Activated CD4-positive, alpha-beta memory T cell treated with anti-CD3 and anti-CD28 coated beads, Interleukin-2, amount 10 ng/mL, durations not matched to agents 7 days and 5 days (primary cell): ENCODE measurements around the gene INTS11. TPM values are rescaled to one million over a fixed set of nuclear protein-coding genes. Genes with fewer than 3 reads are reported as not detected.

ENCODE experiments used
- CTCF ChIA-PET: fragments of 350-600 bp; sonication (Branson Sonifier 250); formaldehyde crosslinking; loops from one replicate; lab custom pipeline; 2021; ENCODE audit warnings: antibody characterized with exemption, inconsistent platforms; lab: Charles Lee
- POLR2A ChIA-PET: fragments of 350-600 bp; sonication (Branson Sonifier 250); formaldehyde crosslinking; loops from one replicate; lab custom pipeline; 2021; ENCODE audit warnings: antibody characterized with exemption; lab: Charles Lee
- DNase-seq: peaks from one replicate; pipeline ENCODE4 v3.0.0-alpha.2; 2020
- H3K27ac Mint-ChIP-seq: one replicate; pipeline ENCODE4 v1.8.0; 2021; ENCODE audit warnings: mild to moderate bottlenecking, mixed read lengths
- H3K27me3 Mint-ChIP-seq: one replicate; pipeline ENCODE4 v1.8.0; 2021; ENCODE audit warnings: mixed read lengths
- H3K36me3 Mint-ChIP-seq: one replicate; pipeline ENCODE4 v1.8.0; 2021; ENCODE audit warnings: low read depth, mixed read lengths
- H3K4me1 Mint-ChIP-seq: one replicate; pipeline ENCODE4 v1.8.0; 2021; ENCODE audit warnings: mixed read lengths
- H3K4me3 Mint-ChIP-seq: one replicate; pipeline ENCODE4 v1.8.0; 2021; ENCODE audit warnings: mild to moderate bottlenecking, mixed read lengths
- H3K9me3 Mint-ChIP-seq: one replicate; pipeline ENCODE4 v1.8.0; 2021; ENCODE audit warnings: mixed read lengths
- total RNA-seq, 2 experiments: library from RNA; stranded (reverse); gene quantifications; one replicate each; pipeline ENCODE4 v1.2.3, GENCODE V29; 2021

The INTS11 gene
- total RNA-seq, 2 experiments from 2014 or later, result 109 to 111 TPM

DNA sequence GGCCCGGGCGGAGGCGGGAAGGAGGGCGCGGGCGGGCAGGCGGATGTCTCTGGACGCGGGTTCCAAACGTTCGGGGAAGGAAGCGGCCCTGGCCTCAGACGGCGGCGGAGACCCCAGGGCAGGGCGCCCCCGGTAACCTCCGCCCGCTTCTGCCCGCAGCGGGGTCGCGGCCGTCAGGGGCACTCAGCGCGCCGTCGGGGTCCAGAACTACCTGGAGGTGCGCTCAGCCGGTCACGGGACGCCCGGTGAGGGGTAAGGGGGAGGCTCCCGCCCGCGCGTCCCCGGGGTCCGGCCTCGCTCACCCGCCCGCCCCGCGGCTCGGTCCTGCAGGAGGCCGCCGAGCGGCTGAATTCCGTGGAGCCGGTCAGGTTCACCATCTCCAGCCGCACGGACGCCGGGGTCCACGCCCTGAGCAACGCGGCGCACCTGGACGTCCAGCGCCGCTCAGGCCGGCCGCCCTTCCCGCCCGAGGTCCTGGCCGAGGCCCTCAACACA is 15.7 kb downstream of the INTS11 start:
- POLR2A ChIA-PET, result interaction anchor here (1.2 to 1.5 kb wide), 3 partner anchors 17 to 90 kb away, joined by 4 to 6 read pairs (median 5); partner anchors contain the start of genes AURKAIP1 and CCNL2
- no peaks in the 10 kb centered on the region for H3K27me3 Mint-ChIP-seq
- H3K36me3 Mint-ChIP-seq, result peaks cover 13% of the 10 kb centered on the region
- peaks cover 30% of the 10 kb centered on the region for H3K4me1 Mint-ChIP-seq
- no peak for DNase-seq
- peak overlapping the region; percentile 80 for H3K4me3 Mint-ChIP-seq
- CTCF ChIA-PET, result no interaction called here
- peak overlapping the region; percentile 78 for H3K27ac Mint-ChIP-seq
- H3K9me3 Mint-ChIP-seq, result no peaks in the 10 kb centered on the region

DNA sequence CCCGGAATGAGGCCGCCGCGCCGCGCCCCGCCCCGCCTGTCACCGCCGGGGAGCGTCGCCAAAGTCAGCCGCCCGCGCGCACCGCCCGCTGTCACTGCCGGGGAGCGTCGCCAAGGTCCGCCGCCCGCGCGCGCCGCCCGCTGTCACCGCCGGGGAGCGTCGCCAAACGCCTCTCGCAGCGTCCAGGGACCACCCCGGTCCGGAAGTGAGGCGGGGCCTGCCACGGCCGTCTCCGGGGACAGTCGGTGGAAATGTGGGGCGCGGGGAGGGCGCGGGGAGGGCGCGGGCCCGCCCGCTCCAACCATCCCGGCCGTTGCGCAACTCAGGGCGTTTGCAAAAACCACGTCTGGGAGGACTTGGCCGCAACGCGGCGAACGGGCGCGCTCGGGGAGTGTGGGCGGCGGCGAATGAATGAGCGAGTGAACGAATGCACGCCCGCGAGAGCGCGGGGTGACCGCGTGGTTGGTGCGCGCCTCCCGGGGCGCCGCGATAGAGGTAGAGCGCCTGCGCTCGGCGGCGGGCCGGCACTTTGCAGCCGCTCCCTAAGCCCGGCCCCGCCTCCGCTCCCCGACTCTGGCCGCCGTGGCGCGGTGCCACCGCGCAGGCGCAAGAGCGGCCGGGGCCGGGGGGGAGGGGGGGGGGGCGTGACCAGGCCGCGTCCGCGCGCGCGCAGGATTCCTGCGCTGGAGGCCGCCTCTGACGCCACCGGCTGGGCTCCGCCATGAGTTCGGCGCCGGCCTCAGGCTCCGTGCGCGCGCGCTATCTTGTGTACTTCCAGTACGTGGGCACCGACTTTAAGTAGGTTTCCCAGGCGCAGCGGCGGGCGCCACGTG is 16.3 kb downstream of the INTS11 start, which contains the start of the genes ACAP3 and PUSL1:
ACAP3 (minus strand) TSS at position 8 of the 833 bp plus-strand sequence. CDS start 115 bp downstream, outside the sequence.
PUSL1 (plus strand) TSS at position 675 of the 833 bp plus-strand sequence; CDS start at position 722, 47 bp downstream.
- H3K36me3 Mint-ChIP-seq, result peaks cover 11% of the 10 kb centered on the region
- peaks cover 30% of the 10 kb centered on the region for H3K4me1 Mint-ChIP-seq
- H3K27me3 Mint-ChIP-seq, result no peaks in the 10 kb centered on the region
- peak within 1 kb of the TSS; percentile 80 for H3K4me3 Mint-ChIP-seq
- CTCF ChIA-PET, result no interaction called here
- DNase-seq, result peak; percentile 90
- no peaks in the 10 kb centered on the region for H3K9me3 Mint-ChIP-seq
- H3K27ac Mint-ChIP-seq, result peak within 1 kb of the TSS; percentile 93
- POLR2A ChIA-PET, result interaction anchor here (1.0 kb wide), 1 partner anchor 66 kb away, joined by 5 read pairs; the partner anchor contains the start of gene AURKAIP1

DNA sequence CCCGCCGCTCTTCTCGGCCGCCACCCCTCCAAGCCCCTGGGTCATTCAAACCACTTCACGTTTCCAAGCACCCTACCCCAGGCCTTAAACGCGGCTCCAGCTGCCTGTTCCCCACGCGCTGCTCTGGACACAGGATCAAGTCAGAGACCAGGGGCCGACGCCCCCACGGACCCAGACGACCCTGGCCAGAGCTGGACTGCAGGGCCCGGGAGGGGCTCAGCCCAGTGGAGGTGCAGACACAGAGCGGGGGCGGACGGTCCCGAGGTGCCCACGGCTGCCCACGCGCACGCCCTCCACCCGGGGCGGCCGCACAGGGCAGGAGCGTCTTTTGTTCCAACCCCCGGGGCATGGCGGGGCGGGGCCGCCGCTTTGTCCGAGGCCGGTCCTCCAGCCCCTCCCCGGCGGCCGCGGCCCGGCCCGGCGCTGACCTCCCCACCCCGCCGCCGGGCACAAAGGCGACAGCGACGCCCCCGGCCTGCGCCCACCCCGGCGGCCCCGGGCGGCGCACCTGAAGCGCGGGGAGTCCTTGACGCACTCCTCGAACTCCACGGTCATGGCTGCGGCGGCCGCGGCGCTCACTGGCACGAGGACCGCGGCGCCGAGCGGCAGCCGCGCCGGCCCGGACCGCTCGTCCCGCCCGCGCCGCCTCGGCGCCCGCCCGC is 17.1 kb downstream of the INTS11 start:
- CTCF ChIA-PET, result no interaction called here
- peak overlapping the region; percentile 86 for H3K27ac Mint-ChIP-seq
- no peaks in the 10 kb centered on the region for H3K9me3 Mint-ChIP-seq
- H3K36me3 Mint-ChIP-seq, result peaks cover 6% of the 10 kb centered on the region
- peak overlapping the region; percentile 79 for H3K4me3 Mint-ChIP-seq
- no peaks in the 10 kb centered on the region for H3K27me3 Mint-ChIP-seq
- POLR2A ChIA-PET, result interaction anchor here (0.7 to 1.0 kb wide), 2 partner anchors 67 to 267 kb away, joined by 3 to 5 read pairs; partner anchors contain the start of gene AURKAIP1
- DNase-seq, result no peak
- peaks cover 30% of the 10 kb centered on the region for H3K4me1 Mint-ChIP-seq

DNA sequence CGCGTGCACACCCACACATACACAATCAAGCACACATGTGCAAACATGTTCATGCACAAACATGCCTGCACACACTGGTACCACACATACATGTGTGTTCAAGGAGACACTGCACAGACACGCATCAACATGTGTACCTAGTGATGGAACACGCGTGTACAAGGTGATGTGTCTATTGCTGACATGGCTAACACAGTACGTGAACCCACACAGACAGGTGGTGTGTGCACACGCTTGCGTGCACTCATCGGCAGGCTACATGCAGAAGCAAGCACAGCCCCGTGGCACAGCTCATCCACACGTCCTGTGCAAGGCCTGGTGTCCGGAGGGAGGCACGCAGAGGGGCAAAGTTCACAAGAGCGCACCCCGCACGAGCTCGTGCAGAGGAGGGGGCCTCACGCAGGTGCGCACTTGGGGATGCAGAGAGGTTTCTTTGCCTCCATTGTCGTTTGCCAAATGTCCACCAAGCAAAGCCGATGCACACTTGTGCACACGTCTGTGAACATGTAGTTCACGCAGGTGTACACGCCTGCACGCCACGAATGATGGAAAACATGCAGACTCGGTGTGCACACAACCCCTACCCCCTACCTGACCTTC is 17.7 kb downstream of the INTS11 start:
- ChIA-PET POLR2A (interaction anchor here (0.7 to 1.0 kb wide), 2 partner anchors 68 to 267 kb away, joined by 3 to 5 read pairs; partner anchors contain the start of gene AURKAIP1), CTCF (no interaction called here)
- no peak for DNase-seq
- no peaks in the 10 kb centered on the region for H3K9me3 Mint-ChIP-seq
- H3K27me3 Mint-ChIP-seq, result no peaks in the 10 kb centered on the region
- H3K36me3 Mint-ChIP-seq, result peaks cover 6% of the 10 kb centered on the region
- peak overlapping the region; percentile 86 for H3K27ac Mint-ChIP-seq
- H3K4me1 Mint-ChIP-seq, result peaks cover 30% of the 10 kb centered on the region
- H3K4me3 Mint-ChIP-seq, result peak overlapping the region; percentile 79

DNA sequence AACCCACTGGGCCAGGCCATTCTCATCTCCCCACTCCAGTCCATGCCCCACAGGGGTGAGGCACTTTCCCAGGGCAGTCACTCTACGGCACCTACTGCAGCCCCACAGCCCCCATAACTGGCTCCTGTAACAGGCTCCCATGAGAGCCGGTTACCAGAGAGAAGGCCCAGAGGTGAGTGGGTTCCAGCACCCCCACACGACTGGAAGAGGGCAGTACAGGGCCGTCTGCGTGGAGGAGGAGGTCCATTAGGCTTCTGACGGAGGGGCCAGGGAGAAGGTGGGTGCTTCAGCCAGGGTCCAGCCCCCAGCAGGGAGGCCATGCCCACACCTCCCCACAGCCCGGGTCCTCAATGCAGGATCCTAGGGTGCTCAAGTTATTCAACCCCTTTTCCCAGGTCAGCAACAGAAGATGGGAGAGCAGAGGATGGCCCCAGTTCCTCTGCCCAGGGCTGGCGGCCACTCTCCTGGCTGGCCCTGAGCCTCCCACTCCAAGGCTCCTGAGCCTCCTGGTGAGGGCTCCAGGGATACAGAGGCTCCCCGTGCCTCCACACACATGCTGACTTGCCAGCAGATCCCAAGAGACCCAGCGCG is 18.3 kb downstream of the INTS11 start:
- no peaks in the 10 kb centered on the region for H3K27me3 Mint-ChIP-seq
- no peaks in the 10 kb centered on the region for H3K9me3 Mint-ChIP-seq
- peak overlapping the region; percentile 79 for H3K4me3 Mint-ChIP-seq
- CTCF ChIA-PET, result interaction anchor here (2.0 kb wide), 1 partner anchor 15 kb away, joined by 10 read pairs; no protein-coding TSS in a partner anchor
- peaks cover 30% of the 10 kb centered on the region for H3K4me1 Mint-ChIP-seq
- no peak for DNase-seq
- H3K27ac Mint-ChIP-seq, result peak overlapping the region; percentile 86
- POLR2A ChIA-PET, result interaction anchor here (1.0 to 1.2 kb wide), 2 partner anchors 32 to 66 kb away, joined by 3 to 6 read pairs; partner anchors contain the start of gene UBE2J2
- peaks cover 6% of the 10 kb centered on the region for H3K36me3 Mint-ChIP-seq

DNA sequence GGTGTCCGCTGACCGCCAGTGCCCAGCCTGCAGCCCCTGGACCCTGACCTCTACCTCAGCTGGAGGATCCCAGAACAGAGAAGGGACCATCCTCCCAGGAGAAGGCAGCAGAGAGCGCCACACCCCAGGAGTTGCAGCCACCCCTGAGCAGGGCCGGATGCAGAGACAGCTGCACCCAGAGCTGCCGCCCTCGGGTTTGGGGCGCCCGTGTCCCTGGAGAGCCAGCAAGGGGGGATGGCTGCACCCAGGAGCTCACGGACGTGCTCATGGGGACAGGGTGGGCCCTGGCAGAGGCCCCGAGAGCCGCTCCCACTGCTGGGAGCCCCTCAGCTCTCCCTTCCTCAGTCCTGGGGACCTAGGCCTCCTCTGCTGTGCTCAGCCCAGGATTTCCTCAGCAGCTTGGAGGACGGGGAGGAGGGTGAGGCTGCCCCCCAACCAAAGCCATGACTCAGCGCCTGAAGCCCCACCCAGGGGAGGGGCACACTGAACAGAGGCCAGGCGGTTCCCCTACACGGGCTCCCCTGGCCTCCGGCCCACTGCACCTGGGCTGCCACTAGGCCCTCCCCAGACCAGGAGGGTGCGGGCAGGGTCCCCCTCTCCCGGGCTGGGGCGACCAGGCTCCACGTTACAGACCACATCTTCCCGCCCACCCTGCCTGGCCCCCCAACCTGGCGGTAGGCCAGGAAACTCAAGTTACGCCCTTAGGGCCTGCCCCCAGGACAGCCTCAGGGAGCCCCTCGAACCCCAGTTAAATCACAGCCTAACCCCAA is 19.0 kb downstream of the INTS11 start:
- H3K9me3 Mint-ChIP-seq, result no peaks in the 10 kb centered on the region
- peaks cover 3% of the 10 kb centered on the region for H3K36me3 Mint-ChIP-seq
- no peaks in the 10 kb centered on the region for H3K27me3 Mint-ChIP-seq
- ChIA-PET CTCF (interaction anchor here (0.8 to 2.0 kb wide), 7 partner anchors 10 to 242 kb away, joined by 3 to 10 read pairs (median 3); partner anchors contain the start of genes AURKAIP1 and DVL1), POLR2A (interaction anchor here (0.6 to 1.5 kb wide), 5 partner anchors 21 to 70 kb away, joined by 3 to 6 read pairs (median 3); partner anchors contain the start of genes AURKAIP1 and UBE2J2)
- H3K4me3 Mint-ChIP-seq, result peak overlapping the region; percentile 79
- peak; percentile 83 for DNase-seq
- H3K4me1 Mint-ChIP-seq, result peaks cover 30% of the 10 kb centered on the region
- peak overlapping the region; percentile 86 for H3K27ac Mint-ChIP-seq

DNA sequence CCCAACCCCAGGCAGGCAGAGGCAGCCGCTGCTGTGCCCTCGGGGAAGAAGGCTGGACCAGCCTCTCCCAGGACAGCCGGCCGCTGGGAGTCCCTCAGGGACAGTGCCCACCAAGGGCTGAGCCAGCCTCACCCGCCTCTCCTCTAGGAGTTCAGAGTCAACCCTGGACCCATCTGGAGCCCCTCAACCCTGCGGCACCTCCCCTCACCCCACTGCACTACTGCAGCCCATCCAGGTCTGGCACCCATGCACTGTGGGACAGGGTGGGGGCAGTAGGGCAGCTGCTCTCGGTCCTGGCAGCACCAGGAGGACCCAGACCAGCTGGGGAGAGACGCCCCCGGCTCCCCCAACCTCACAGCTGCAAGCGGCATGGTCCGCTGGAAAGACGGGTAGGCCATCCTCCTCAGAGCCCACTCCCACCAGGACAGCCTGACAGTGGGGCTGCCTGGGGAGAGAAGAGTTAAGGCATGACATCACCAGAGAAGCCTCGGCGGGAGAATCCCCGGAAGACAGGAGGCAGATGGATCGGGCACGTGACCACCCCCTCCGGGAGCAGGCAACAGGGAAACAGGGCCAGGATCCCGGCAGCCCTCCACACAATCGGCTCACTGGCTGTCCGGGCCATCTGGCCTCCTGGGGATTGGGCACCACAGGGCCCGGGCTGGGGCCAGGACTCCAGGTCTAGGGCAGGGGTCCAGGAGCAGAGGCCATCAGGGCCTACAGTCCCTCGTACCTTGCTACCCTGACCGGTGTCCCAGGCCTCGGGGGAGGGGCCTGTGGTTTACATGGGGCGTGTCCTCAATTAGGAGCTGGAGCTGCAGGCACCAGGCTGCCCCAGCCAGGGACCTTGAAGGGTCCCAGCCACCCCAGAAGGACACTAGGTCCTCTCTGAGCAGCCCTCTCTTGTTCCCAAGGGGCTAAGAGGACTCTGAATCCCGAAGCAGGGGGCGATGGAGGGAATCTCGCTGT is 19.8 kb downstream of the INTS11 start:
- peak overlapping the region; percentile 79 for H3K4me3 Mint-ChIP-seq
- POLR2A ChIA-PET, result interaction anchor here (0.6 to 1.5 kb wide), 5 partner anchors 20 to 71 kb away, joined by 3 to 6 read pairs (median 3); partner anchors contain the start of genes AURKAIP1 and UBE2J2

DNA sequence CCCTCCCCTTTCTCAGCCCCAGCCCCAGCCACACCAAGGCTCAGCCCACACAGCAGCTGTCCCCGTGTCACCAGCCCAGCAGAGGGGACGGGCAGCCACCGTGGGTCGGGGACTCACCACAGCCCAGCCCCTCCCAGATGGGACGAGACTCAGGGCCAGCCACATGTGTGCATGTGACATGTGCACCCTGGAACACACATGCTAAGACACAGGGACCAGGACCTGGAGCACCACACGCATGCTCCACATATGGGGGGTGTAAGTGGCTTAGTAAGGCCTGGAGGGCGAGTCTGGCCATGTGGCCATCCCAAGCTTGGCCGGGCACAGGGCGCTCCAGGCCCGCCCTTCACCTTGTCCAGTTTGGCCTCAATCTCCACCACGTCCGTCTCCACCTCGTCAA is 20.7 kb downstream of the INTS11 start:
- peaks cover 25% of the 10 kb centered on the region for H3K4me1 Mint-ChIP-seq
- H3K36me3 Mint-ChIP-seq, result peaks cover 3% of the 10 kb centered on the region
- DNase-seq, result no peak
- ChIA-PET POLR2A (interaction anchor here (1.5 kb wide), 1 partner anchor 72 kb away, joined by 3 read pairs; the partner anchor contains the start of gene AURKAIP1), CTCF (no interaction called here)
- H3K27ac Mint-ChIP-seq, result no peak overlapping the region
- no peak overlapping the region for H3K4me3 Mint-ChIP-seq
- H3K9me3 Mint-ChIP-seq, result no peaks in the 10 kb centered on the region
- H3K27me3 Mint-ChIP-seq, result no peaks in the 10 kb centered on the region

More for the DNA sequence above, 19.8 kb downstream of the INTS11 start:
- Mint-ChIP-seq H3K27me3 (no peaks in the 10 kb centered on the region), H3K36me3 (peaks cover 3% of the 10 kb centered on the region), H3K27ac (peak overlapping the region; percentile 86), H3K4me1 (peaks cover 29% of the 10 kb centered on the region), H3K9me3 (no peaks in the 10 kb centered on the region)
- no peak for DNase-seq
- CTCF ChIA-PET, result interaction anchor here (0.8 to 2.0 kb wide), 7 partner anchors 9 to 241 kb away, joined by 3 to 10 read pairs (median 3); partner anchors contain the start of genes AURKAIP1 and DVL1

DNA sequence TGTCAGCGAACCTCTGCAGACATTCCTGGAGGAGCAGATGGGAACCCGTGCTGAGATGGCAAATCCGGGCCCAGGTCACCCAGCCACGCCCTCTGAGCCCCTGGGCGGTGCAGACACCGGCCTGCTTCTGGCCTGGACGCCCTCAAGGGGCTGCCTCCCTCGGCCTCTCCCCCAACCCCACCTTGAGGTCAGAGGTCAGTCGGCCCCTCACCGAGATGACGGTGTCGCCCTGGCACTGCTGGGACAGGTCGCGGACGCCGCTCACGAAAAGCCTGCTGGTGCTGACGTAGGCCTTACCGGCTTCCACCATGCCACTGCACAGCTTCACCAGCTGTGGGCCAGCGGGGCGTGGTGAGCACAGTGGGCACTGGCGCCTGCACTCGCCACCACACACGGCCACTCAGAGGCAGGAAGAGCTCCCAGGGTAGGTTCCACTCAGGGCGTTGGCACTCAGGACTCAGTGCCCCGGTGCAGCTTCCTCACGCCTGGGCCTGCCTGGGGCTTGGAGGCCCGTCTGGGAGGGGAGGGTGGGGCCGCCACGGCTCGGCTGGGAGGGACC is 21.4 kb downstream of the INTS11 start:
- H3K27me3 Mint-ChIP-seq, result no peaks in the 10 kb centered on the region
- no peaks in the 10 kb centered on the region for H3K9me3 Mint-ChIP-seq
- H3K4me3 Mint-ChIP-seq, result no peak overlapping the region
- ChIA-PET CTCF (no interaction called here), POLR2A (no interaction called here)
- H3K4me1 Mint-ChIP-seq, result peaks cover 25% of the 10 kb centered on the region
- H3K27ac Mint-ChIP-seq, result no peak overlapping the region
- H3K36me3 Mint-ChIP-seq, result peaks cover 3% of the 10 kb centered on the region
- DNase-seq, result no peak

DNA sequence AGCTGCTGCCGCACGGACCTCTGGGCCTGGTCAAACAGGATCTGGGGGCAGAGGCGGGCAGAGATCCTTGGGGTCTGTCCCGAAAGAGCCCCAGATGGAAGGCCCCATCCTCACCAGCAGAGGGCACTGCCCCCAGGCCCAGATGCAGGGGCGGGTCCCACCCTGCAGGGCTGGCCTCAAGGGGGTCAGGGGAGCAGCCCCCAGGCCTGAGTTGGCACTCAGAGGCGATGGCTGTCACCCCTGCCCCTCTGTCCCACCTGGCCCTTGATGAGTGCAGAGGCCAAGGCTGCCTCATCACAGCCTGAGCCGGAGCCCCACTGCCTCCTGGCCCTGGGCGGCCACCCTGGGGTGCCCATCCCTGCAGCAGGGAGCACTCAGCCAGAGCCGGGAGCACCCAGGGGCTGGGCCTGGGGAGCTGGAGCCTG is 22.4 kb downstream of the INTS11 start:
- peaks cover 3% of the 10 kb centered on the region for H3K36me3 Mint-ChIP-seq
- POLR2A ChIA-PET, result interaction anchor here (1.4 kb wide), 1 partner anchor 24 kb away, joined by 3 read pairs; no protein-coding TSS in a partner anchor
- no peaks in the 10 kb centered on the region for H3K9me3 Mint-ChIP-seq
- CTCF ChIA-PET, result no interaction called here
- H3K4me1 Mint-ChIP-seq, result peaks cover 23% of the 10 kb centered on the region
- no peak overlapping the region for H3K4me3 Mint-ChIP-seq
- no peak overlapping the region for H3K27ac Mint-ChIP-seq
- no peaks in the 10 kb centered on the region for H3K27me3 Mint-ChIP-seq
- no peak for DNase-seq
